PC-3 (cell line): ENCODE data around the gene CLN6.

Source experiments
- EZH2 ChIP-seq: fragments of 300-600 bp; sonication (generic); IDR thresholded peaks from one replicate; pipeline ENCODE4 v1.6.1; 2017; ENCODE audit warnings: antibody characterized with exemption, mild to moderate bottlenecking, low read length; ENCODE audit not compliant: unreplicated experiment
- EZH2phosphoT487 ChIP-seq: fragments of 300-600 bp; sonication (generic); IDR thresholded peaks from 2 replicates; pipeline ENCODE4 v1.6.1; 2018; ENCODE audit warnings: mild to moderate bottlenecking, antibody characterized with exemption, low read length, borderline replicate concordance
- TF ChIP-seq, protein P1 (sequence below): fragments of 300-600 bp; sonication (generic); conservative IDR thresholded peaks from 2 replicates; pipeline ENCODE4 v1.5.1; 2017; ENCODE audit warnings: antibody characterized with exemption, low read depth, mild to moderate bottlenecking, low read length

DNA sequence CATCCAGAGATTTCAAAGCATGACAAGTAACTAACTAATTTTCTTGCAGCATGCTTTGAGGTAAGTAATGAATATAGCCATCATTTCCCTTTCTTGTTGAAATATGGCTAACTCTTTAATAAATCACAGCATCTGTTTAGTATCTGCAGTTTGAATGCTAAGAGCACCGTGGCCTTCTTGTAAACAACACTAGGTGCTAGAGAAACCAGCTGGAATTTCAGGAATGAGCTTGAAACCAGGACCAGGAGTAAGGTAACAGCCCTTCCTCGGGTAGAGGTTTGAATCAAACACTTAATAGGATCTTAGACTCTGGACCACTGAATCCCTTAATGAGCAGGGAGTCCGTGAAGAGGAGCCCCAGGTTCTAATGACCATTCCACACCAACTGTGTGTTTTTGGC, 38.0 kb downstream of the CLN6 start:
- TF ChIP-seq, protein P1, sequence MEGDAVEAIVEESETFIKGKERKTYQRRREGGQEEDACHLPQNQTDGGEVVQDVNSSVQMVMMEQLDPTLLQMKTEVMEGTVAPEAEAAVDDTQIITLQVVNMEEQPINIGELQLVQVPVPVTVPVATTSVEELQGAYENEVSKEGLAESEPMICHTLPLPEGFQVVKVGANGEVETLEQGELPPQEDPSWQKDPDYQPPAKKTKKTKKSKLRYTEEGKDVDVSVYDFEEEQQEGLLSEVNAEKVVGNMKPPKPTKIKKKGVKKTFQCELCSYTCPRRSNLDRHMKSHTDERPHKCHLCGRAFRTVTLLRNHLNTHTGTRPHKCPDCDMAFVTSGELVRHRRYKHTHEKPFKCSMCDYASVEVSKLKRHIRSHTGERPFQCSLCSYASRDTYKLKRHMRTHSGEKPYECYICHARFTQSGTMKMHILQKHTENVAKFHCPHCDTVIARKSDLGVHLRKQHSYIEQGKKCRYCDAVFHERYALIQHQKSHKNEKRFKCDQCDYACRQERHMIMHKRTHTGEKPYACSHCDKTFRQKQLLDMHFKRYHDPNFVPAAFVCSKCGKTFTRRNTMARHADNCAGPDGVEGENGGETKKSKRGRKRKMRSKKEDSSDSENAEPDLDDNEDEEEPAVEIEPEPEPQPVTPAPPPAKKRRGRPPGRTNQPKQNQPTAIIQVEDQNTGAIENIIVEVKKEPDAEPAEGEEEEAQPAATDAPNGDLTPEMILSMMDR: no peak
- no peak for TF ChIP-seq EZH2phosphoT487
- no peak for TF ChIP-seq EZH2
